HPDE6-E6E7 (cell line): ENCODE results near the gene FAM118B.

Experiments
- DNase-seq: peaks from one replicate; pipeline ENCODE4 v3.0.0; 2011; ENCODE audit warnings: missing footprints; ENCODE audit errors: extremely low spot score

The FAM118B gene

DNA sequence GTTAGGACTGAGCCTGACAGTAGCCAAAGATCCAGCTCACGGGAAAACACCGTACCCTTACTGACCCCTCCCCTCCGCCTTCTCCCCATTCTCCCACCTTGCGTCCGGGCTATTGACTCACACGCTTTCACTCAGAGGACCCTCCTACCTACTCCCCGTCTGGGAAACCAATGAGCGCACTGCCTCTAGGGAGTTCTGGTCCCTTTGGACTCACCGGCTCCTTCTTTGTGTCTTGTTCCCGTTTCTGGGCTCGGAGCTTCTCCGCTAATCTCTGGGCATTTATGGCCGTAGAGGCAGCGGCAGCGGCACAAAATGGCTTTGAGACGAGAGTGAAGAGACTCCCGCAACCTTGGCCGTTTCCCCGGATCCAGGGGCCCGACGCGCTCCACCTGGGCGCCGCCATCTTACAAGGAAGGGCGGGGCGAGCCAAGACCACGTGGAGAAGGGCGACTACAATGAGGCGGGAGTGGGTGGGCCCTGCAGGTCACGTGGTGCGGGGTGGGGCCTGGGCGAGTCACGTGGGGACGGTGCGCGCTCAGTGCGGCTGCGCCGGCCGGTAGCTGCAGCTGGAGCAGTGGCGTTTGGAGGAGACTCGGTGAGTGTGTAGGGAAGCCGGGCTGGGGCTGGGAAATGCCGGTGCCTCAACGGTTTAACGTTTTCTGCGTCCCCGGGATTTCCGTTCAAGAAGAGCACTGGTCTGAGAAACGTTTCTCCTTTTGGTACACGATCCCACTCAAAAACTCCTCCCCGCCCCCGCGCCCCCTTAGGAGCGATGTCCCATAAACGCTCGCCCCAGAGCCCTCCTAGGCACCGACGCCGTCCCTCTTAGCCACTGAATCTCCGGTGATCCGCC lies at the start of gene FAM118B, which contains the start of gene RPUSD4:
Gene FAM118B, plus strand, starts transcription at position 547 of the 853 bp plus-strand sequence. CDS start 23,220 bp downstream, outside the sequence.
Gene RPUSD4, minus strand, starts transcription at position 415 of the 853 bp plus-strand sequence. Its CDS starts 12 bp downstream, at position 403.
- peak; percentile 99 for DNase-seq

DNA sequence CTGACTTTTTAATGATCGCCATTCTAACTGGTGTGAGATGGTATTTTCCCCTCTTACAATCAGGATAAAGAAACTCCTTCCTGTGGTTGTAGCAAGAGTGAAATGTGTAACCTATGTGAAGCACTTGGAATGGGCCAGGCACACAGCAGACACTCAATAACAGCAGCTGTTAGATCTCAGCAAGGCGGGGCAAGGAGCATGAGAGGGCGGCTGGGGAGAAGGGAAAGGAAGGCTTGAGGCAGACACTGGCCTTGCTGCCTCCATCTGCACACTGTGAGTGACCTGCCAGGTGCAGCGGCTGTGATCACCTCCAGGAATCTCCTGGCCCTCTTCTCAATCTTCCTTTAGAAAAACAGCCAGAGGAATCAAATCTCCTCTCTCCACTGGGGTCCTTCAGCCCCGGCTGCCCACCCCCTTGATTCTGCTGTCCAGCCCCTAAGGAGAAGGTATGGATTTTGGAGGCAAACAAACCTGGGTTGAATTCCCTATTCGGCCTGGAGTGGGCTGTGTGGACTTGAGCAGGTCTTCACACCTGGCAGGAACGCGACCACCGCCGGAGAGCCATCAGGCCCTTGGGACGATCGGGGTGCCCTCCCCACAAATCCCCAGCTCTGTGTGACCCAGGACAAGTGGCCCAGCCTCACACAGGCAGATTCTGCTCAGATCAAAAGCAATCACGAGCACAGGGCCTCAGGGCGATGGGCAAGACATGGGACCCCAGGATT lies 49.1 kb upstream of the FAM118B start:
- no peak for DNase-seq

DNA sequence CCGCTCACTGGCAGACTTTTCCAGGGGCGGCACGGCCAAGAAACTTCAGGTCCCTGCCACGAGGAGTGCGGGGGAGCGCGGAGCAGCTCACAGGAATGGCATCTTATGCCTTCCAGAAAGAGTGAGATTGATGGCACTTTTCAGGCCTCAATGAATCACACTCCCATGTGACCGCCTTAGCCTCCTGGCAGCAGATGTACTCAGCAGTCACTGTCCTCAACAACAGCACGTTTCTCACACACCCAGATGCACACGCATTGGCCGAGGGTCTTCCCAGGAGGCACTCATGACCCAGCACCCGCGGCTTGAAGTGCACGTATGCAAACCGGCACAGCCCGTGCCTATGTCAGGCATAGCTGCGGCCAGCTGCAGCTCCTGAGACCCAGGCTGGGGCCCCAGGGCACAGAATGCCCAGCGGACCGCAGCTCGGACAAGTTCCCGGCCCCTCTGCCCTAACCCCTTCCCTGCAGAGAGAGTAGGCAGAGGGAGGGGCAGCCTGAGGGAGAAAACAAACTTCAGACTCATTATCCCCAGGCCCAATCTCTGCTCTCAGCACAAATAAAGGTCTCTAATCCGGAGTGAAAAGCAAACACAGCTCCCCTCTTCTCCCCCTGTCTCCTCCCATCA lies 48.4 kb upstream of the FAM118B start:
- DNase-seq = peak; percentile 43

DNA sequence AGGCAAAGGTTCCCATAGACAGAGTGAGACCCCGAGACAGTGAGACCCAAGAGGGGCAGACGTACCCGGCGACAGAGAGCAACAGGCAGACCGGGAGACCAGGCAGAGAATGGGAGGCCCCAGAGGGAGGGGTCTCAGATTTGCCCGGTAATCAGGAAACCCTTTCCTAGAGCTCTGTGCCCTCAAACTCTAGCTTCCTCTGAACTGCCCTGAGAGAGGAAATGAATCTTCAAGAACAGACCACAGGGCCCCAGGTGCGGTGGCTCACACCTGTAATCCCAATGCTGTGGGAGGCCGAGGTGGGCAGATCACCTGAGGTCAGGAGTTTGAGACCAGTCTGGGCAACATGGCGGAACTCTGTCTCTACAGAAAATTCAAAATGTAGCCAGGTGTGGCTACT lies 47.8 kb upstream of the FAM118B start:
- DNase-seq = no peak

DNA sequence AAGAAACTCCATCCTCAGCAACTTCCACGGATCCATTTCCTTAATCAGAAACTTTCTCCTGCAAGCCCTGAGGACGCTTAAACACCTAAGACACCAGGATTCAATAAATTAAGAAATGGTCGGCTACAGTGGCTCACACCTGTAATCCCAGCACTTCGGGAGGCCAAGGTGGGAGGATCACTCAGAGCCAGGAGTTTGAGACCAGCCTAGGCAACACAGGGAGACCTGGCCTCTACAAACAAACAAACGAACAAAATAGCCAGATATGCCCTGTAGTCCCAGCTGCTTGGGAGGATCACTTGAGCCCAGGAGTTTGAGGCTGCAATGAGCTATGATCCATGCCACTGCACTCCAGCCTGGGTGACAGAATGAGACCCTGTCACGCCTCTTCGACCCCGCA lies 46.8 kb upstream of the FAM118B start:
- no peak for DNase-seq

DNA sequence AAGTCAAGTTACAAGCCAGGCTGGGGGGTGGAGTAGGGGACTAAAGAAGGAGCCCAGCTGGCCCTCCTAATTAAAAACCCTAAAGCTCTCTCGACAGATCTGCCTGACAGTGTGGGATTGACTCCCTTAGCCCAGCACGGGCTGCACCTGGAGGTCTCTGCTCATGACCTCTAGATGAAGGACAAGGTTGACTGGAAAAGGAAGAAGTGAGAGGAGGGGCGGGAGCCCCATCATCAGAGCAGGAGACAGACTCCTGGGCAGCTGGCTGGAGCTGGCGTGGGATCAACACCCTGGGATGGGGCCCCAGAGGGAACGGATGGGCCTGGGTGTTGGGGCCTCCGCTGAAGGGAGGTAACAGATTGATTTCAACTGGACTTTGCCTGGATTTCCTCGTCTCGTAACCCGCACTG lies 46.3 kb upstream of the FAM118B start:
- no peak for DNase-seq

DNA sequence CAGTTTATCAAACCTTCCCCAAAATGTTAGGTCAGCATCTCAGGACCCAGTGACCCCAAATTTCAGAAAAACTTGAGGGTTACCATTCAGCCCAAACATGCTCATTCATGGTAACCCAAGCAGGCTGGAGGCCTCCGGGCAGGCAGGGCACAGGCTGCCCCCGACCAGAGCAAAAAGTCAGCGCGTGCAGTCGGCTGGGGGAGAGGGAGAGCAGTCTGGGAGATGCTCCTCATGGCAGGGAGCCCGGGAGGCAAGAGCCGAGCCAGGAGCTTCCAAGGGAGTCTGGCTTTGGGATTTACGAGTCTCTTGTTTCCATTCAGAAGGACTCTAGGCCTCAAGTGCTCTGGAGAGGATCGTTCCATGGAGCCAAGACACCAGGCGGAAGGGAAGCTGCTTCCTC lies 45.8 kb upstream of the FAM118B start:
- no peak for DNase-seq

DNA sequence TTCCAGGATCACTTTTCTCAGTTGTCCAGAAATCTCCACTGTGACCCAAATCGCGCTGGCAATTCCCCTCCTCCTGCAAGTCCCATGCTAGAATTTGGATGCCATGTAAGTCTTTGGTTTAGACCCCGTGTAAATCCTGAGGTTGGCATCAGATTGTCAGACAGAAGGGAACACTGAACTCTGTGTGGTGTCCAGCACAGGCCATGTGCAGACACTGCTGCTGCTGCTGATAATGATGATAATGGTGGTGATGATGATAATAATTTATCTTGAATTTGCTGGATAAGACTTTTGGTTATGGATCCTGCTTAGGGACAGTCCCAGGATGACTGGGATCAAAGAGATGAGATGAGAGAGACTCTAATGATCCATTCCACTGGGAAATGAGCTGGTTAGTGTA lies 45.2 kb upstream of the FAM118B start:
- no peak for DNase-seq

DNA sequence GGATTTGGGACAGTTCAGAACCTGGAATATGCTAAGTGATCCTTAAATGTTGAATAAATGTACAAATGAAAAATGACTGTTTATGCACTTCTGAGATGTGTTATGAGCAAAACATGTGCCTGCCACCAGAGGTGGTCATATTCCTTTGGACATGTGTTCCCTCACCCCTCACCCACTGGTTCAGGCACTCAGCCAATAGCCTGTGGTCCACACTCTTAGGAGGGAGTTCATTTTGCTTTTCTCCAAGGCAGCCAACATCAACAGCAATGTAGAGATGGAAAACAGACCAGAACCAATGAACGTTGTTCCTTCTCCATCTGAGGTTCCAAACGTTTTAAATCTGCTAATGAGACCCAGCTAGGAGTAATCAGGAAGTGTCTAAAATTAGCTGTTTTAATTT lies 44.1 kb upstream of the FAM118B start:
- no peak for DNase-seq

DNA sequence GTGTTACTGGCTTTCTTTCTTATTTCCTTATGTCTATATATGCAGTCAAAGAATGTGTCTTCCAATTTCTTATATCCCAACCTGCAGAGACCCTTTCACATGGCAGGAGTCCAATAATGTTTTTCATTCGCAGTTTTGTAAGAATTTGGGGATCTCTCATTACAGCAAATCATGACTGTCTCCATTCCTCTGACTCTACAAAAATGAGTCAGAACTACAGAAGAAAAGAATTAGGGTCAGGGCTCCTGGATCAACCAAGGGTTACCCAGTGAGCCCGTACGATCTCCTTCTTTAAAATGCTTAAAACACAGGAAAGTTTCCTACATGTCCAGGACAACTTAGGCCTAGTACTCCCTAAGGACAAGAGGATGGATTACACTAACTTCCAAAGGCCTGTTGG lies 42.3 kb upstream of the FAM118B start:
- DNase-seq = no peak

DNA sequence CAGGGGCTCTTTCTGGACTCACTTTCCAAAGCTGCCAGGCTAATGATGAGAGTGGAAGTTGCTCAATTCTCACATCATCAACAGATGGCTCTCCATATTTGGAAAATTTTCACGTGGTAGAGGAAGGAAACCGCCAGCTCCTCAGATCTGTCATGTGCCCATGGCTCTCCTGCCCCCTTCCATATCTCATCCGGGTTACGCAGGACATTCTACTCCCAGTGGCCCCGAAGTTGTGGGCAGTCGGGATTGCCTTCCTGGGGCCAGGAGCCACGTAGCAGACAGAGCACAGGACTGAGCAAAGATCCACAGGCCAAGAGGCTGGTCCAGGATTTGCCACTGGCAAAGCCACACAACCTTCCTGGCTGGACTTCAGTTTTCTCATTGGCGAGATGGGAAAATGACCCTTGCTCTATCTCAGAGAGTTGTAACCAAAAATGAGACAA lies 39.0 kb upstream of the FAM118B start:
- no peak for DNase-seq

DNA sequence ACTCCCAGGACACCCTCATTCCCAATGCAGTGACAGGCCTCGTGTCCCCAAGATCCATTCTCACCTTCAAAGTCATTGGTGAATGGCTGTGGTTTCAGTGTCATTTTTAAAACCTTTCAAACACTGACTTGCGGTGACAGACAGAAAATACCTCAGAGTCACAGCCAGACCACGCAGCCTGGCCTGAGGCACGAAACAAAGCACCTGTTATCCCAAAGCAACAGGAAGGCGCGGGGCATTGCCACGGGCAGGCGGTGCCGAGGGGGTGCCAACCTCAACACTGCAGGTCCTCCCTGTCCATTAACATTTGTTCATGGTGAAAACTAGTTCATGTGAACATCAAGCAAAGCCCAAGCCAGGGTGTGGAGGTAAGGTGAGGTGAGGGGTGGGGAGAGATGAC lies 38.3 kb upstream of the FAM118B start:
- no peak for DNase-seq

DNA sequence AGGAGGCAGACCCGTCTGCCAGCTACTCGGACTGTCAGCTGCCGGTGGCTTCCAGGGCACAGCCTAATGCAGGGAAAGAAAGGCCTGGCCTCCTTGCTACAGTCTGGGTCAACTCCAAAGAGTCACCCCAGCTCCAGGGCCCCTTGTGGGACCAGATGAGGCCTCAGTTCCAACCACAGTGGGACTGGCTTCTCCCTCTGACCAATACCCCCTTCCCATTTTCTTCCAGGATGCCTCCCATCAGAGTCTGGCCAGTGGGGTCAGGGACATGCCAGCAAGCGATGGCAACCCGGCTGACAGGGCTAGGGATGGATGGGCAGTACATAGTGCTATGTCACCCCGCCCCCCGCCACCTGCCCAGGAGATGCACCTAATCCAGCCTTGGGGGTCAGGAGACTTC lies 36.8 kb upstream of the FAM118B start:
- DNase-seq = no peak

DNA sequence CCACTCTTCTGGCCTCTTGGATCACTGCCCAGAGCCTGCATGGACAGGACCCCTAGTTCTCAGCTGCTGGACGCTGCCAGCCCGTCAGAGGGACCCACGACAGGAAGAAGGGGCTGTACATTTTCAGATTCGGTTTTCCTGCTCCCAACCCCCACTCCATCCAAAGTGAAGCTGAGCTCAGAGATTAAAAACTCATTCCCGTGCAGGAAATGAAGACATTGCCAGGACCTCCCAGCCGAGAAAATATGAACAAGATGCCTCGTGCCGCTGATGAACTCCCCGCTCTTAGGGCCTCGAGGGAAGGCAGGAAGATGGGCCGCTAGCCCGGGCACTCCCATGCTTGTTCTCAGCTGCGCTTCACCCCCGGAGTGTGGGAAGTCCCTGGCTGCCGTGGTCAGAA lies 36.2 kb upstream of the FAM118B start:
- DNase-seq = no peak

DNA sequence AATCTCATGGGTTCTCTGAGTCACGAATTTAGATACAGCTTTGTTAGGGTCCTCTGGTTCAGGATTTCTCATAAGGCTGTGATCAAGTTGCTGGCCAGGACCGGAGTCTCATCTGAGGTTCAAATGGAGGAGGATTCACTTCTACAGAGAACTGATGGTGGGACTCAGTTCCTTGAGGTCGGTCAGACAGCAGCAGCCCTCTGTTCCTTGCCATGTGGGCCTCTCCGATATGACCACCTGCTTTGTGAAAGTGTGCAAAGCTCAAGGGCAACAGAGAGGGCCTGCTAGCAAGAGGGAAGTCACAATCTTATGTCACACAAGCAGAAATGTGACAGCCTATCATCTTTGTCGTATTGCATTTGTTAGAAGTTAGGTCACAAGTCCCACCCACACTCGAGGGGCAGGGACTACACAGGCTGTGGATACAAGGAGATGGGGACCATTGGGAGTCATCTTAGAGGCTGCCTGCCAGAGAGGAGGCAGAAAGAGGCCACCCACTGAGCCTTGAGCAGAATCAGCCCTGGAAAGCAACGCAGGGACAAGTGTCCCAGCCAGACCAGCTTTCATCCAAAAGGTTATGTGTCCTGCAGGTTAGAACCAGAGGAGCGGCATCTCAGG lies 34.6 kb upstream of the FAM118B start:
- DNase-seq = no peak

DNA sequence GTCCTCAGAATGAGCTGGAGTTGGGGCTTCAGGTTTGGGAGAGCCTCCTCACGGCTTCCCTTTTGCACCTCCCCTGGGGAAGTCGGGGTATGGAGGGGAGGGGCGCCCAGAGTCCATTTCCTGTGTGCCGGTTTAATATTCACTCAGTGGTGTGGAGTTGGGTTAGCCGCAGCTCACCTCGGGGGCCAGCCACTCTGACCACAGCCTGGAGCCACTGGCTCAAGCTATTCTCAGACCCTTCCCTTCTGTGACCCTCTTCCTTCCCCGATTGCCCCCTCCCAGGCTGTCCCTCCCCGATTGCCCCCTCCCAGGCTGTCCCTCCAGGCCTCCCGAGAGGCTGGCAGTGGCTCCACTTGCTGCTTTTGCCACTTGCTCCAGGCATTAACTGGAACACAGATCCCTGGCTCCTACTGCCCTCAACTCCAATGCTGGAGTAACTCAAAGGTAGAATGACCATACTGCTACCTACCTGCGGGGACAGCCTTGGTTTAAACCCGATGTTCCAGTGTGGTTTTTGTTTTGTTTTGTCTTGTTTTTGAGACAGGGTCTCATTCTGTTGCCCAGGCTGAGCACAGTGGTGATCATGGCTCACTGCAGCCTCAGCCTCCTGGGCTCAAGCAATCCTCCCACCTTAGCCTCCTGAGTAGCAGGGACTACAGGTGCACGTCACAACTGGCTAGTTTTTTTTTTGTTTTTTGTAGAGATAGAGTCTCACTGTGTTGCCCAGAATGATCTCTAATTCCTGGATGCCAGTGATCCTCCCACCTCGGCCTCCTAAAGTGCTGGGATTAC lies 29.4 kb upstream of the FAM118B start:
- no peak for DNase-seq

DNA sequence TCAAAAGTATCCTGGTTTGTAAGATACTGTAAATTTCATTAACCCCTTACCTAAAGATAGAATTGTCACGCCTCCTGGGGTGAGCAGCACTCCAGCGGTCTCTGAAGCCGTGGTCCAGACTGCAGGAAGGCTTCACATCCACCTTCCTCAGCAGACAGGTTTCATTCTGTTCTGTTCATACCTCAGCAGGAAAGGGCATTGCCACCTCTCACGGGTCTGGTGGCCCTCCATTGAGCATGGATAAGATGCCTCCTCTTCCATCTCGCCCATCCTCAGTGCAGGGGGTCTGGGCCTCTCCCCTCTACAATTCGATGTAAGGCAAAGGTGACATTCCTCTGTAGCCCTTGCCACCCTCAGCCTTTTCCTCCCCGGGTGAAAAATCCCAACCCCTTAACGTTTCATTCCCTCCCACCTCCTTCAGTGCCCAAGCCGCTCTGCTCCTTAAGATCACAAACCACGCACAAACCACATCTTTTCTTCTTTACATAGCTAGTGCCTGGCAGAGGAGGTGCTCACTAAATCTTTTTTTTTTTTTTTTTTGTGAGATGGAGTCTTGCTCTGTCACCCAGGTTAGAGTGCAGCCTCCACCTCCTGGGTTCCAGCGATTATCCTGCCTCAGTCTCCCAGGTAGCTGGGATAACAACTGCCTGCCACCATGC lies 28.7 kb upstream of the FAM118B start:
- no peak for DNase-seq

DNA sequence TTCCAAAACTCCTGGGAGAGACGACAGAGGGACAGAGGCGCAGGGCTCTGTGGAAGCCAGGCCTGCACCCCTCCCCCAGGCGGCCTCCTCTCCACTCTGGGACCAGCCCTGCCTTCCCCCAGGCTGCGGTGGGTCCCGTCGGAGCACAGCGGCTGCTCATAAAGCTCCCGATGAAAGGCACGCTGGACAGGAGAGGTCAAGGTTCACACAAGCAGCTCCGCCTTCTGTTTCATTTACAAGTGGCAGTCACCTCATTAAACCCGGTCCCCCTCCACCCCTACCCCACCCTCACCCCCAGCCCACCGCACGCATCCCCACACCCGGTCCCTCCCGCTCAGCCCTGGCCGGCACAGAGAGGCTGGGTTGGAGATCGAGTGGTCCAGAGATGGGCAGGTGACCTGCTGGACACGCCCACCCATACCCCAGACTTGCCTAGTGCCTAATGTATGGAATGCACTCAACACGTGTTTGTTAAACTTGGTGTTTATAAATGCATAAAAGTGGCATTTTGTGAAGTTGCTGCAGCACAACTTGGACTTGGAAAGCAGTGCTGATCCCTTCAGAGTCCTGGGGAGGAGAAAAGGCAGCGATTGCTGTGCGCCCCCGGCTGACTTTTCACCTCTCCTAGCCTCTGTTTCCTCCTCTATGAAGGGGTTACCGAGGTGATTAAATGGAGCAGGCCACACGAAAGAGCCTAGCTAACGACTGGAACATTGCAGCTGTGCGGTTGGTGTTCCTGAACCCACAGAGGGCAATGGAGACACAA lies 26.1 kb upstream of the FAM118B start:
- no peak for DNase-seq

DNA sequence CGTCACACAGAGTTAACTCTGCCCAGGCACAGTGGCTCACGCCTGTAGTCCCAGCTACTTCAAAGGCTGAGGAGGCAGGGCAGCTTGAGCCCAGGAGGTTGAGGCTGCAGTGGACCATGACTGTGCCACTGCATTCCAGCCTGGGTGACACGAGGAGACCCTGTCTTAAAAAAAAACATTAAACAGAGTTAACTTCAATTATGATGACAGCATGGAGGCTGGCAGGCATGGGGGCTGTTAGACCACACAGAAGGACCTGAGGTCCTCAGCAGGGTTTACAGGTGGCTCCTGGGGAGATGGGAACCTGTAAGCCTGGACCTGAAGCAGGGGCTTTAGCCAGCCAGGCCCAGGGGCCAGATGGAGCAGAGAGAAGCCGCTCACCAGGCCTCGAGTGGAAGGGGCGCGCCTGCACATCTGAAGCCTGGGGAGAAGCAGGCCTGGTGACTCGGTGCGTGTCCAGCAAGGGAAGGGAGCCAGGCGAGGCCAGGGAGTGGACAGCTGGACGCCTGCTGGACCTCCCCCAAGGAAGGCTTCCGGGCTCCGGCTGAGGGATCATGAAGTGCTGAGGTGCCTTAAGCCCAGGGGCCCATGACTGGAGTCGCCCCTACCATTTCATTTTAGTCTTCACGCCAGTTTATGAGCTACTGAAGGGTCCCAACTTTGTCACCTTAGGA lies 25.4 kb upstream of the FAM118B start:
- no peak for DNase-seq
